Measurements from ENCODE around the gene RDH14. TPM values are rescaled to one million over a fixed set of nuclear protein-coding genes. Genes with fewer than 3 reads are reported as not detected.

The RDH14 gene
- polyA plus RNA-seq, 2 of the 4 experiments (the other 2 are of a cell fraction) = 37.0 to 44.5 TPM

GRCh38 chr2:18600255-18600613, 39.8 kb upstream of the RDH14 start:
- ATAC-seq (no peak), FAIRE-seq (no peak), DNase-seq (ENCODE audit: low read depth in 1 of 2, low spot score in 1 of 2) (no peak)
- 28% methylated on average over 2 of the region's 2 CpGs for WGBS (ENCODE audit: missing lambda C conversion rate)
- Histone ChIP-seq H3K4me2 (no peak overlapping the region), H3K27ac (no peak overlapping the region), H3K4me1 (no peaks in the 10 kb centered on the region), H3K9me3 (no peaks in the 10 kb centered on the region), H3K4me3 (no peak overlapping the region)
- ChIA-PET CTCF (no interaction called here), POLR2A (no interaction called here)
- TF ChIP-seq CHD2 (IDR thresholded peaks at IDR 0.05; ENCODE audit: low read length, partially characterized antibody) (no peak), EP300 (IDR thresholded peaks at IDR 0.05) (no peak), BCL3 (IDR thresholded peaks at IDR 0.05) (no peak), FOSL2 (IDR thresholded peaks at IDR 0.05) (no peak), FOSL2 (CRISPR knock-in tag; IDR thresholded peaks at IDR 0.05) (no peak), NFE2L2 (conservative IDR thresholded peaks at IDR 0.05; ENCODE audit: low read length) (no peak), ZC3H11A (IDR thresholded peaks at IDR 0.05) (no peak), HDAC2 (IDR thresholded peaks at IDR 0.05) (no peak), MYC (IDR thresholded peaks at IDR 0.05; ENCODE audit: borderline replicate concordance, low read length) (no peak), NPAS2 (CRISPR knock-in tag; IDR thresholded peaks at IDR 0.05; ENCODE audit: borderline replicate concordance) (no peak), ESRRA (IDR thresholded peaks at IDR 0.05; ENCODE audit: borderline replicate concordance, low read length) (no peak), SMC3 (IDR thresholded peaks at IDR 0.05) (no peak), CBX8 (IDR thresholded peaks at IDR 0.05) (no peak), ZFP36 (IDR thresholded peaks at IDR 0.05; ENCODE audit: borderline replicate concordance, partially characterized antibody) (no peak), RAD21 (conservative IDR thresholded peaks at IDR 0.05 in 1 of 2, IDR thresholded peaks at IDR 0.05 in 1 of 2) (no peak), CEBPB (IDR thresholded peaks at IDR 0.05) (no peak)

- 22% methylated on average over 2 of the region's 2 CpGs for WGBS (ENCODE audit: missing lambda C conversion rate)
- POLR2A ChIA-PET = no interaction called here
Observed at GRCh38 chr2:18599509-18600254, 39.2 kb upstream of the RDH14 start.

GRCh38 chr2:18598848-18599484, 38.5 kb upstream of the RDH14 start:
- Histone ChIP-seq H3K4me3 (no peak overlapping the region), H3K4me2 (no peak overlapping the region), H3K9me3 (no peaks in the 10 kb centered on the region), H3K4me1 (no peaks in the 10 kb centered on the region), H3K27ac (no peak overlapping the region)
- TF ChIP-seq ZFP36 (IDR thresholded peaks at IDR 0.05; ENCODE audit: borderline replicate concordance, partially characterized antibody) (no peak), BHLHE40 (IDR thresholded peaks at IDR 0.05; ENCODE audit: low read depth, low read length) (no peak), POLR2A (IDR thresholded peaks at IDR 0.05; ENCODE audit: low read length) (no peak), CBX2 (IDR thresholded peaks at IDR 0.05; ENCODE audit: borderline replicate concordance, low read depth) (no peak), HOXA7 (CRISPR knock-in tag; IDR thresholded peaks at IDR 0.05) (no peak)
- no peak for FAIRE-seq
- DNase-seq (ENCODE audit: low read depth in 1 of 2, low spot score in 1 of 2) = no peak
- POLR2A ChIA-PET = no interaction called here
- CTCF ChIA-PET = interaction anchor here (1.3 kb wide), 1 partner anchor 11 kb away, joined by 3 read pairs; no protein-coding TSS in a partner anchor
- WGBS (ENCODE audit: missing lambda C conversion rate) = 29% methylated on average over 6 of the region's 6 CpGs
- ATAC-seq = no peak

More at GRCh38 chr2:18599509-18600254, 39.2 kb upstream of the RDH14 start:
- no peak for FAIRE-seq
- CTCF ChIA-PET = interaction anchor here (1.3 kb wide), 1 partner anchor 10 kb away, joined by 3 read pairs; no protein-coding TSS in a partner anchor
- Histone ChIP-seq H3K4me3 (no peak overlapping the region), H3K27ac (no peak overlapping the region), H3K4me2 (no peak overlapping the region), H3K4me1 (no peaks in the 10 kb centered on the region), H3K9me3 (no peaks in the 10 kb centered on the region)
- no peak for TF ChIP-seq BHLHE40 (IDR thresholded peaks at IDR 0.05; ENCODE audit: low read depth, low read length)
- TF ChIP-seq EP300 (IDR thresholded peaks at IDR 0.05) = no peak
- no peak for TF ChIP-seq RCOR1 (IDR thresholded peaks at IDR 0.05; ENCODE audit: low read depth, low read length)
- TF ChIP-seq ELK1 (IDR thresholded peaks at IDR 0.05; ENCODE audit: low read depth, low read length) = no peak
- no peak for TF ChIP-seq HEYL (CRISPR knock-in tag; IDR thresholded peaks at IDR 0.05)
- TF ChIP-seq POLR2A (IDR thresholded peaks at IDR 0.05; ENCODE audit: low read length) = no peak
- TF ChIP-seq MYC (IDR thresholded peaks at IDR 0.05; ENCODE audit: borderline replicate concordance, low read length) = no peak
- no peak for TF ChIP-seq NR3C1 (IDR thresholded peaks at IDR 0.05)
- no peak for DNase-seq (ENCODE audit: low read depth in 1 of 2, low spot score in 1 of 2)
- ATAC-seq = no peak

All from A549 (cell line).